HEK293 (cell line): ENCODE measurements around the gene VAMP7.
"Not testable (repeated sequence)": the region's sequence is repeated elsewhere in the genome, so short reads cannot be mapped to it uniquely, and the experiment has no call there.

Experiments
- CTCF ChIA-PET: fragments of 350-600 bp; formaldehyde crosslinking; extraction: SDS; loops from one replicate; lab custom pipeline; 2021; ENCODE audit warnings: antibody characterized with exemption; lab: Yijun Ruan, JAX
- POLR2A ChIA-PET: fragments of 300-600 bp; formaldehyde crosslinking; extraction: SDS; loops from one replicate; lab custom pipeline; 2020; ENCODE audit warnings: antibody characterized with exemption, inconsistent platforms; lab: Yijun Ruan, JAX
- H3K27ac ChIP-seq: fragments of 200-500 bp; sonication (Bioruptor generic); 2 replicates; pipeline ENCODE4 v1.5.1; 2014; ENCODE audit warnings: low read depth, low read length, control low read depth, inconsistent platforms; ENCODE audit errors: extremely low read depth
- H3K36me3 ChIP-seq, 2 experiments: fragments of 200-500 bp in 1 of 2; sonication (Bioruptor generic) in 1 of 2; 1 replicate in 1 of 2; 2 replicates in 1 of 2; pipeline ENCODE4 v1.5.1; 2014 to 2017; ENCODE audit warnings: inconsistent platforms in 2 of 2, low read length in 2 of 2; ENCODE audit not compliant: control insufficient read depth in 2 of 2, insufficient read depth in 1 of 2
- H3K4me1 ChIP-seq: fragments of 200-500 bp; sonication (Bioruptor generic); 2 replicates; pipeline ENCODE4 v1.5.1; 2014; ENCODE audit warnings: mild to moderate bottlenecking, low read length, inconsistent platforms; ENCODE audit not compliant: control insufficient read depth, insufficient read depth
- H3K4me3 ChIP-seq: 2 replicates; pipeline ENCODE4 v1.5.1; 2011; ENCODE audit warnings: low read depth, mild to moderate bottlenecking, control low read depth, low read length, moderate library complexity
- H3K9me3 ChIP-seq: fragments of 200-500 bp; sonication (Bioruptor generic); 2 replicates; pipeline ENCODE4 v1.5.1; 2014; ENCODE audit warnings: low read depth, low read length, inconsistent platforms; ENCODE audit not compliant: control insufficient read depth, insufficient read depth
- ATF2 ChIP-seq: fragments of 450-650 bp; formaldehyde crosslinking; IDR thresholded peaks from 2 replicates; pipeline ENCODE4 v1.5.1; 2016; ENCODE audit warnings: missing biosample characterization, missing genetic modification characterization, low read depth
- KLF9 ChIP-seq: fragments of 450-650 bp; formaldehyde crosslinking; IDR thresholded peaks from 2 replicates; pipeline ENCODE4 v1.5.1; 2016; ENCODE audit warnings: missing biosample characterization, missing genetic modification characterization, low read depth
- OVOL3 ChIP-seq: fragments of 450-650 bp; formaldehyde crosslinking; IDR thresholded peaks from 2 replicates; pipeline ENCODE4 v1.5.1; 2016; ENCODE audit warnings: missing biosample characterization, missing genetic modification characterization
- SETDB1 ChIP-seq: IDR thresholded peaks from one replicate; pipeline ENCODE4 v1.6.1; 2017; ENCODE audit warnings: mild to moderate bottlenecking, low read length, moderate library complexity, mixed read lengths; ENCODE audit not compliant: insufficient read length
- SP2 ChIP-seq: fragments of 450-650 bp; formaldehyde crosslinking; IDR thresholded peaks from 2 replicates; pipeline ENCODE4 v1.5.1; 2016; ENCODE audit warnings: missing biosample characterization, missing genetic modification characterization
- TCF7L2 ChIP-seq: IDR thresholded peaks from 2 replicates; pipeline ENCODE4 v1.6.1; 2011; ENCODE audit warnings: low read depth, mild to moderate bottlenecking, inconsistent platforms, low read length, moderate library complexity, borderline replicate concordance
- TRIM28 ChIP-seq: IDR thresholded peaks from 2 replicates; pipeline ENCODE4 v1.6.1; 2011; ENCODE audit warnings: low read length, control low read depth, borderline replicate concordance
- ZNF202 ChIP-seq: fragments of 450-650 bp; formaldehyde crosslinking; IDR thresholded peaks from 2 replicates; pipeline ENCODE4 v1.5.1; 2016; ENCODE audit warnings: missing biosample characterization, missing genetic modification characterization, borderline replicate concordance
- ZNF280D ChIP-seq: fragments of 450-650 bp; formaldehyde crosslinking; IDR thresholded peaks from 2 replicates; pipeline ENCODE4 v1.5.1; 2016; ENCODE audit warnings: missing biosample characterization, missing genetic modification characterization
- ZNF311 ChIP-seq: fragments of 450-650 bp; formaldehyde crosslinking; IDR thresholded peaks from 2 replicates; pipeline ENCODE4 v1.5.1; 2017; ENCODE audit warnings: missing biosample characterization, missing genetic modification characterization, borderline replicate concordance
- ZNF350 ChIP-seq: fragments of 450-650 bp; formaldehyde crosslinking; IDR thresholded peaks from 2 replicates; pipeline ENCODE4 v1.5.0; 2017; ENCODE audit warnings: missing biosample characterization, mild to moderate bottlenecking, missing genetic modification characterization
- ZNF513 ChIP-seq: fragments of 450-650 bp; IDR thresholded peaks from 2 replicates; pipeline ENCODE4 v1.5.1; 2018; ENCODE audit warnings: missing biosample characterization, missing genetic modification characterization
- ZNF692 ChIP-seq: fragments of 450-650 bp; formaldehyde crosslinking; IDR thresholded peaks from 2 replicates; pipeline ENCODE4 v1.5.1; 2016; ENCODE audit warnings: missing biosample characterization, missing genetic modification characterization
- ZSCAN30 ChIP-seq: fragments of 450-650 bp; IDR thresholded peaks from 2 replicates; pipeline ENCODE4 v1.5.1; 2018; ENCODE audit warnings: missing biosample characterization, mild to moderate bottlenecking, missing genetic modification characterization, moderate library complexity

The VAMP7 gene

GRCh38 chrX:155967653-155968325, 86.6 kb downstream of the VAMP7 start:
- POLR2A ChIA-PET, result no interaction called here
- Histone ChIP-seq H3K4me3 (no peak overlapping the region), H3K36me3 (no peaks in the 10 kb centered on the region), H3K27ac (no peak overlapping the region), H3K4me1 (no peaks in the 10 kb centered on the region), H3K9me3 (no peaks in the 10 kb centered on the region)
- TF ChIP-seq TRIM28 (peak; percentile 22; the same call in 1 of the 2 replicates), OVOL3 (no peak)
- CTCF ChIA-PET, result no interaction called here

GRCh38 chrX:155968326-155968661, 87.1 kb downstream of the VAMP7 start:
- no peaks in the 10 kb centered on the region for H3K36me3 ChIP-seq
- no peak overlapping the region for H3K4me3 ChIP-seq
- no peak overlapping the region for H3K27ac ChIP-seq
- H3K9me3 ChIP-seq, result no peaks in the 10 kb centered on the region
- ChIA-PET POLR2A (no interaction called here), CTCF (no interaction called here)
- peak; percentile 16; the same call in 1 of the 2 replicates for TF ChIP-seq TRIM28
- TF ChIP-seq ZNF202 (tag by site-specific recombination), result no peak
- no peak for TF ChIP-seq ZNF350 (tag by site-specific recombination)
- peak; percentile 95 for TF ChIP-seq SETDB1
- no peak for TF ChIP-seq SP2 (tag by site-specific recombination)
- no peaks in the 10 kb centered on the region for H3K4me1 ChIP-seq

- Histone ChIP-seq H3K4me1 (no peaks in the 10 kb centered on the region), H3K36me3 (no peaks in the 10 kb centered on the region), H3K4me3 (no peak overlapping the region)
- POLR2A ChIA-PET, result no interaction called here
- TF ChIP-seq ZNF692 (tag by site-specific recombination) (no peak), ZNF311 (tag by site-specific recombination) (no peak), ZSCAN30 (no peak), TCF7L2 (no peak), ZNF513 (tag by site-specific recombination) (no peak), KLF9 (tag by site-specific recombination) (no peak), ZNF280D (no peak), ATF2 (tag by site-specific recombination) (no peak)
- TF ChIP-seq, all 188 proteins: peak for 0
- Histone ChIP-seq H3K27ac (no peak overlapping the region), H3K9me3 (no peaks in the 10 kb centered on the region)
- CTCF ChIA-PET, result no interaction called here
Measured at GRCh38 chrX:155968791-155969190, 87.6 kb downstream of the VAMP7 start.

GRCh38 chrX:155971658-155972057, 90.5 kb downstream of the VAMP7 start:
- H3K36me3 ChIP-seq, POLR2A ChIA-PET, CTCF ChIA-PET, H3K9me3 ChIP-seq, H3K27ac ChIP-seq, H3K4me3 ChIP-seq, H3K4me1 ChIP-seq: not testable (repeated sequence)

- not testable (repeated sequence) for H3K9me3 ChIP-seq
Measured at GRCh38 chrX:155972241-155972640, 91.1 kb downstream of the VAMP7 start.

More at GRCh38 chrX:155972241-155972640, 91.1 kb downstream of the VAMP7 start:
- H3K4me3 ChIP-seq, H3K4me1 ChIP-seq, CTCF ChIA-PET, POLR2A ChIA-PET, H3K27ac ChIP-seq, H3K36me3 ChIP-seq: not testable (repeated sequence)
